ENCODE data around the gene VSIG10.

VSIG10 gene

GRCh38 chr12:118059341-118060191 lies 44.2 kb downstream of the VSIG10 start:
- no peak for DNase-seq

GRCh38 chr12:118058881-118059280 lies 44.9 kb downstream of the VSIG10 start:
- no peak for DNase-seq

- DNase-seq = no peak
These were observed 45.6 kb downstream of the VSIG10 start for GRCh38 chr12:118058227-118058626.

GRCh38 chr12:118055865-118056773 lies 47.7 kb downstream of the VSIG10 start:
- no peak for DNase-seq

- DNase-seq = no peak
These were observed 48.7 kb downstream of the VSIG10 start for GRCh38 chr12:118055144-118055557.

GRCh38 chr12:118053071-118053985 lies 50.5 kb downstream of the VSIG10 start:
- no peak for DNase-seq

- DNase-seq = no peak
These were observed 51.3 kb downstream of the VSIG10 start for GRCh38 chr12:118052324-118053070.

GRCh38 chr12:118050972-118051910 lies 52.6 kb downstream of the VSIG10 start:
- DNase-seq = no peak

- DNase-seq = no peak
These were observed 57.4 kb downstream of the VSIG10 start for GRCh38 chr12:118046430-118046829.

GRCh38 chr12:118044577-118044976 lies 59.2 kb downstream of the VSIG10 start:
- DNase-seq = no peak

GRCh38 chr12:118044075-118044474 lies 59.7 kb downstream of the VSIG10 start:
- no peak for DNase-seq

GRCh38 chr12:118042091-118042490 lies 61.7 kb downstream of the VSIG10 start:
- DNase-seq = no peak

GRCh38 chr12:118038137-118038536 lies 65.7 kb downstream of the VSIG10 start:
- DNase-seq = peak; percentile 74

- DNase-seq = no peak
These were observed 67.0 kb downstream of the VSIG10 start for GRCh38 chr12:118036672-118037411.

- no peak for DNase-seq
These were observed 68.4 kb downstream of the VSIG10 start for GRCh38 chr12:118035190-118036041.

- DNase-seq = no peak
These were observed 69.2 kb downstream of the VSIG10 start for GRCh38 chr12:118034429-118035189.

GRCh38 chr12:118033902-118034301 lies 69.9 kb downstream of the VSIG10 start:
- no peak for DNase-seq

GRCh38 chr12:118033323-118033722 lies 70.5 kb downstream of the VSIG10 start:
- DNase-seq = no peak
